Left kidney (tissue), 2 donors: ENCODE results near the gene APOF. TPM values are rescaled to one million over a fixed set of nuclear protein-coding genes. Genes with fewer than 3 reads are reported as not detected.
"Not testable (repeated sequence)": the region's sequence is repeated elsewhere in the genome, so short reads cannot be mapped to it uniquely, and the experiment has no call there.

Experiments
- DNase-seq: peaks from one replicate; pipeline ENCODE4 v3.0.0-alpha.2; 2013
- polyA plus RNA-seq: library from polyadenylated mRNA; unstranded; fragments of 120-200 nt; gene quantifications from one replicate; pipeline ENCODE4 v1.2.1, GENCODE V29; 2013; ENCODE audit not compliant: insufficient read length

Gene APOF
- polyA plus RNA-seq, 1 donor, result 0.08 TPM

- no peak for DNase-seq
Observed at GRCh38 chr12:56332512-56333196, 30.0 kb downstream of the APOF start.

- no peak for DNase-seq
Observed at GRCh38 chr12:56330936-56331490, 31.6 kb downstream of the APOF start.

- DNase-seq, result no peak
Observed at GRCh38 chr12:56326533-56326932, 36.1 kb downstream of the APOF start.

- DNase-seq, result no peak
Observed at GRCh38 chr12:56326126-56326525, 36.5 kb downstream of the APOF start.

GRCh38 chr12:56324206-56324605, 38.5 kb downstream of the APOF start:
- no peak for DNase-seq

- not testable (repeated sequence) for DNase-seq
Observed at GRCh38 chr12:56321610-56322009, 41.0 kb downstream of the APOF start.

- no peak for DNase-seq
Observed at GRCh38 chr12:56321027-56321426, 41.6 kb downstream of the APOF start.

- DNase-seq, result no peak
Observed at GRCh38 chr12:56317675-56318074, 45.0 kb downstream of the APOF start.

GRCh38 chr12:56315622-56316473, 46.8 kb downstream of the APOF start, which contains the start of gene CNPY2:
TSS of gene CNPY2 (minus strand) at chr12:56315988. CDS start at chr12:56315217, 771 bp downstream.
- peak; percentile 95 for DNase-seq

GRCh38 chr12:56315249-56315621, 47.4 kb downstream of the APOF start:
- DNase-seq, result no peak

- no peak for DNase-seq
Observed at GRCh38 chr12:56311003-56311402, 51.7 kb downstream of the APOF start.

Other genes with a start within 250 kb of the APOF start
- gene RPL41, start 246.2 kb downstream of the APOF start, polyA plus RNA-seq, result 4,270 TPM
- gene ZC3H10, start 244.6 kb downstream of the APOF start, polyA plus RNA-seq, result 5.8 TPM
- 81.2 TPM for gene ESYT1, start 234.6 kb downstream of the APOF start, polyA plus RNA-seq
- 155 TPM for gene MYL6B, start 210.3 kb downstream of the APOF start, polyA plus RNA-seq
- 1,671 TPM for gene MYL6, start 204.5 kb downstream of the APOF start, polyA plus RNA-seq
- 160 TPM for gene SMARCC2, start 173.4 kb downstream of the APOF start, polyA plus RNA-seq
- 45.4 TPM for gene RNF41, start 140.9 kb downstream of the APOF start, polyA plus RNA-seq
- gene NABP2, start 138.5 kb downstream of the APOF start, polyA plus RNA-seq, result 31.5 TPM
- gene SLC39A5, start 132.8 kb downstream of the APOF start, polyA plus RNA-seq, result 51.0 TPM
- gene ANKRD52, start 104.5 kb downstream of the APOF start, polyA plus RNA-seq, result 35.9 TPM
- 23.7 TPM for gene COQ10A, start 95.9 kb downstream of the APOF start, polyA plus RNA-seq
- 241 TPM for gene CS, start 62.5 kb downstream of the APOF start, polyA plus RNA-seq
- gene CNPY2, start 46.9 kb downstream of the APOF start, polyA plus RNA-seq, result 157 TPM
- gene PAN2, start 28.9 kb downstream of the APOF start, polyA plus RNA-seq, result 135 TPM
- 1.2 TPM for gene IL23A, start 24.0 kb downstream of the APOF start, polyA plus RNA-seq
- 153 TPM for gene STAT2, start 2.8 kb downstream of the APOF start, polyA plus RNA-seq
- 49.1 TPM for gene TIMELESS, start 86.6 kb upstream of the APOF start, polyA plus RNA-seq
- 0.17 TPM for gene MIP, start 91.8 kb upstream of the APOF start, polyA plus RNA-seq
- gene SPRYD4, start 105.7 kb upstream of the APOF start, polyA plus RNA-seq, result 7.2 TPM
- gene GLS2, start 125.3 kb upstream of the APOF start, polyA plus RNA-seq, result 2.7 TPM
- 36.7 TPM for gene RBMS2, start 159.0 kb upstream of the APOF start, polyA plus RNA-seq